Gastroesophageal sphincter (tissue), 3 donors: ENCODE measurements around the gene SSR4.

ENCODE experiments used
- EP300 ChIP-seq: sonication (generic); formaldehyde crosslinking; IDR thresholded peaks from one replicate; pipeline ENCODE4 v1.6.1; 2017; ENCODE audit warnings: antibody characterized with exemption, mild to moderate bottlenecking
- POLR2A ChIP-seq, 2 donors: fragments of 450-650 bp; IDR thresholded peaks; one replicate each; pipeline ENCODE4 v1.6.1; 2017; ENCODE audit warnings: antibody characterized with exemption in 2 of 2, mild to moderate bottlenecking in 2 of 2, moderate library complexity in 1 of 2
- TF ChIP-seq, protein P1 (sequence below), 4 experiments: fragments of 200-600 bp in 2 of 4; fragments of 450-650 bp in 2 of 4; sonication (generic) in 1 of 4; IDR thresholded peaks; one replicate each; pipeline ENCODE4 v1.5.1; 2017 to 2019; ENCODE audit warnings: antibody characterized with exemption in 4 of 4, mild to moderate bottlenecking in 2 of 4, moderate library complexity in 2 of 4

DNA sequence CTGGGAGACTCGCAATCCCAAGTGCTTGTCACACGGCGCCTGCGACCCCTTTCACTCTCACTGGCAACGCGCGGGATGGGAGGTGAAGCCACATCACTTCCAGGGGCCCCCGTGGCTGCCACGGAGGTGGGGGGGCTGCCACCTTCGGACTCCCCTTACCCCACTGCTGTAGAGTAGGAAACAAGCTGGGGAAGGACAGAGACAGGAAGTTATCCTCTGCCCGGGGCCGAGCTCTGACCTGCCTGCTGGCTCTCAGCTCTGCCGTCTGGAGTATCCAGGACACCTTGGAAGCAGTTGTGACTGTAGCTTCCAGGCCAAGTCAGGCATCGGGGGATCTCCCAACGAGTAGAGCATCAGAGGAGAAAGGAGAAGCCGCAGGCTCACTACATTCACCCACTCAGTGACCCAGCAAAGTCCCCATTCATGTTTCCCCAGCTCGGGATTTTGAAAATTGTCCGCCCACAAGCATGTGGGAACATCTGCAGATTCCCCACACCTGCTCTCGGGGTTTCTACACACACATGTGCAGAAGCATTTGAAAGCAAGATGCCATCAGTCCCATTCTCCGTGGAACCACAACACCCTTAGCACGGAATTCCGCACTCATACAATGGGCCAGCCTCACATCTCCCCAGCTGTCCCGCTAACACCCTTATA, 25.0 kb downstream of the SSR4 start:
- TF ChIP-seq, protein P1, sequence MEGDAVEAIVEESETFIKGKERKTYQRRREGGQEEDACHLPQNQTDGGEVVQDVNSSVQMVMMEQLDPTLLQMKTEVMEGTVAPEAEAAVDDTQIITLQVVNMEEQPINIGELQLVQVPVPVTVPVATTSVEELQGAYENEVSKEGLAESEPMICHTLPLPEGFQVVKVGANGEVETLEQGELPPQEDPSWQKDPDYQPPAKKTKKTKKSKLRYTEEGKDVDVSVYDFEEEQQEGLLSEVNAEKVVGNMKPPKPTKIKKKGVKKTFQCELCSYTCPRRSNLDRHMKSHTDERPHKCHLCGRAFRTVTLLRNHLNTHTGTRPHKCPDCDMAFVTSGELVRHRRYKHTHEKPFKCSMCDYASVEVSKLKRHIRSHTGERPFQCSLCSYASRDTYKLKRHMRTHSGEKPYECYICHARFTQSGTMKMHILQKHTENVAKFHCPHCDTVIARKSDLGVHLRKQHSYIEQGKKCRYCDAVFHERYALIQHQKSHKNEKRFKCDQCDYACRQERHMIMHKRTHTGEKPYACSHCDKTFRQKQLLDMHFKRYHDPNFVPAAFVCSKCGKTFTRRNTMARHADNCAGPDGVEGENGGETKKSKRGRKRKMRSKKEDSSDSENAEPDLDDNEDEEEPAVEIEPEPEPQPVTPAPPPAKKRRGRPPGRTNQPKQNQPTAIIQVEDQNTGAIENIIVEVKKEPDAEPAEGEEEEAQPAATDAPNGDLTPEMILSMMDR (IDR thresholded peaks at IDR 0.05): no peak
- TF ChIP-seq POLR2A (IDR thresholded peaks at IDR 0.05) (no peak), EP300 (no peak)
